Measurements from ENCODE around the gene ADGRD1. TPM values are rescaled to one million over a fixed set of nuclear protein-coding genes. Genes with fewer than 3 reads are reported as not detected.

The ADGRD1 gene
- total RNA-seq, 1 donor from 2014 or later = 0.08 TPM

GRCh38 chr12:131162113-131162512 is 208.4 kb downstream of the ADGRD1 start:
- Histone ChIP-seq H3K27me3 (ENCODE audit: control insufficient read depth, insufficient read depth, low read length) (no peaks in the 10 kb centered on the region), H3K36me3 (ENCODE audit: control insufficient read depth, insufficient read depth, low read length) (no peaks in the 10 kb centered on the region), H3K4me3 (ENCODE audit: low read depth, low read length) (no peak overlapping the region)
- no peak for TF ChIP-seq CTCF (IDR thresholded peaks at IDR 0.05; ENCODE audit: insufficient read depth, low read length, poor library complexity, severe bottlenecking)
- no peak for DNase-seq (ENCODE audit: low read depth)

- DNase-seq (ENCODE audit: low read depth) = no peak
- no peaks in the 10 kb centered on the region for H3K27me3 ChIP-seq (ENCODE audit: control insufficient read depth, insufficient read depth, low read length)
- no peaks in the 10 kb centered on the region for H3K36me3 ChIP-seq (ENCODE audit: control insufficient read depth, insufficient read depth, low read length)
- TF ChIP-seq CTCF (IDR thresholded peaks at IDR 0.05; ENCODE audit: insufficient read depth, low read length, poor library complexity, severe bottlenecking) = no peak
- H3K4me3 ChIP-seq (ENCODE audit: low read depth, low read length) = no peak overlapping the region
These were observed 209.6 kb downstream of the ADGRD1 start for GRCh38 chr12:131163189-131163738.

GRCh38 chr12:131164096-131164872 is 210.6 kb downstream of the ADGRD1 start:
- Histone ChIP-seq H3K4me3 (ENCODE audit: low read depth, low read length) (no peak overlapping the region), H3K27me3 (ENCODE audit: control insufficient read depth, insufficient read depth, low read length) (no peaks in the 10 kb centered on the region), H3K36me3 (ENCODE audit: control insufficient read depth, insufficient read depth, low read length) (no peaks in the 10 kb centered on the region)
- no peak for DNase-seq (ENCODE audit: low read depth)
- no peak for TF ChIP-seq CTCF (IDR thresholded peaks at IDR 0.05; ENCODE audit: insufficient read depth, low read length, poor library complexity, severe bottlenecking)

GRCh38 chr12:131166717-131167116 is 213.0 kb downstream of the ADGRD1 start:
- no peak for DNase-seq (ENCODE audit: low read depth)
- no peak overlapping the region for H3K4me3 ChIP-seq (ENCODE audit: low read depth, low read length)
- no peaks in the 10 kb centered on the region for H3K36me3 ChIP-seq (ENCODE audit: control insufficient read depth, insufficient read depth, low read length)
- no peaks in the 10 kb centered on the region for H3K27me3 ChIP-seq (ENCODE audit: control insufficient read depth, insufficient read depth, low read length)
- TF ChIP-seq CTCF (IDR thresholded peaks at IDR 0.05; ENCODE audit: insufficient read depth, low read length, poor library complexity, severe bottlenecking) = no peak

- H3K4me3 ChIP-seq (ENCODE audit: low read depth, low read length) = no peak overlapping the region
- H3K36me3 ChIP-seq (ENCODE audit: control insufficient read depth, insufficient read depth, low read length) = no peaks in the 10 kb centered on the region
- TF ChIP-seq CTCF (IDR thresholded peaks at IDR 0.05; ENCODE audit: insufficient read depth, low read length, poor library complexity, severe bottlenecking) = no peak
- no peaks in the 10 kb centered on the region for H3K27me3 ChIP-seq (ENCODE audit: control insufficient read depth, insufficient read depth, low read length)
- DNase-seq (ENCODE audit: low read depth) = no peak
These were observed 213.6 kb downstream of the ADGRD1 start for GRCh38 chr12:131167334-131167733.

All from kidney epithelial cell (primary cell).